H1 (cell line): ENCODE data around the gene RALGAPA2. TPM values are rescaled to one million over a fixed set of nuclear protein-coding genes. Genes with fewer than 3 reads are reported as not detected.
A peak's percentile ranks its signal among the peaks of the same experiment; 100 is the strongest.

Experiments used
- CTCF ChIA-PET: fragments of 300-600 bp; sonication (Branson Sonifier 250); formaldehyde crosslinking; loops from one replicate; lab custom pipeline; 2021; ENCODE audit not compliant: partially characterized antibody; lab: Charles Lee
- POLR2A ChIA-PET: fragments of 300-600 bp; sonication (Branson Sonifier 250); formaldehyde crosslinking; loops from one replicate; lab custom pipeline; 2021; ENCODE audit warnings: inconsistent platforms; ENCODE audit not compliant: partially characterized antibody; lab: Charles Lee
- DNase-seq, 2 experiments: peaks; one replicate each; pipeline versions ENCODE4 v3.0.0 to v3.0.0-alpha.2; 2010 to 2022; ENCODE audit warnings: low spot score in 2 of 2, low read depth in 1 of 2, mixed read lengths in 1 of 2
- FAIRE-seq: peaks from 2 replicates; lab custom pipeline; 2011; peaks lifted over from hg19 to GRCh38; lab: Jason Lieb, UNC
- H2AFZ ChIP-seq: 2 replicates; pipeline ENCODE4 v1.8.1; 2012; ENCODE audit warnings: low read length, inconsistent platforms
- H2AK5ac ChIP-seq: 2 replicates; pipeline ENCODE4 v1.6.1; 2013; ENCODE audit warnings: low read depth, low read length
- H2BK120ac ChIP-seq: replicated peaks from 2 replicates; pipeline ENCODE3; 2013; ENCODE audit warnings: low read depth, low read length, inconsistent platforms
- H2BK12ac ChIP-seq: 2 replicates; pipeline ENCODE4 v1.6.1; 2013; ENCODE audit warnings: low read depth, low read length
- H2BK15ac ChIP-seq: 2 replicates; pipeline ENCODE4 v1.6.1; 2013; ENCODE audit warnings: low read length
- H2BK20ac ChIP-seq: 2 replicates; pipeline ENCODE4 v1.6.1; 2013; ENCODE audit warnings: low read length
- H2BK5ac ChIP-seq: 2 replicates; pipeline ENCODE4 v1.6.1; 2013; ENCODE audit warnings: low read depth, low read length
- H3K14ac ChIP-seq: 2 replicates; pipeline ENCODE4 v1.6.1; 2013; ENCODE audit warnings: inconsistent platforms; ENCODE audit not compliant: insufficient read length
- H3K18ac ChIP-seq: 2 replicates; pipeline ENCODE4 v1.6.1; 2013; ENCODE audit warnings: low read length; ENCODE audit errors: extremely low read depth
- H3K23ac ChIP-seq: 2 replicates; pipeline ENCODE4 v1.6.1; 2013; ENCODE audit warnings: inconsistent platforms; ENCODE audit not compliant: insufficient read length
- H3K23me2 ChIP-seq: 2 replicates; pipeline ENCODE4 v1.6.1; 2013; ENCODE audit warnings: low read depth, low read length
- H3K27ac ChIP-seq: 2 replicates; pipeline ENCODE4 v1.6.1; 2011; ENCODE audit warnings: low read depth, low read length, inconsistent platforms
- H3K27me3 ChIP-seq, 4 experiments: replicated peaks in 1 of 4; 1 replicate in 1 of 4; 2 replicates in 3 of 4; pipeline versions ENCODE4 v1.6.1 to v1.8.1; 2011 to 2013; ENCODE audit warnings: low read length in 3 of 4, mild to moderate bottlenecking in 3 of 4, inconsistent platforms in 2 of 4, mixed read lengths in 2 of 4, moderate library complexity in 1 of 4; ENCODE audit not compliant: control insufficient read depth in 3 of 4, insufficient read depth in 3 of 4; ENCODE audit errors: extremely low read depth in 1 of 4
- H3K36me3 ChIP-seq, 4 experiments: 2 replicates each; pipeline versions ENCODE4 v1.6.1 to v1.8.1; 2011 to 2013; ENCODE audit warnings: mild to moderate bottlenecking in 4 of 4, low read length in 3 of 4, moderate library complexity in 2 of 4, control low read depth in 1 of 4, inconsistent platforms in 1 of 4; ENCODE audit not compliant: insufficient read depth in 4 of 4, control insufficient read depth in 2 of 4
- H3K4ac ChIP-seq: replicated peaks from 2 replicates; pipeline ENCODE3; 2013; ENCODE audit warnings: low read length, low read depth, mixed read lengths, inconsistent platforms; ENCODE audit not compliant: insufficient read length
- H3K4me1 ChIP-seq, 4 experiments: replicated peaks in 1 of 4; 1 replicate in 1 of 4; 2 replicates in 3 of 4; pipeline versions ENCODE4 v1.6.1 to v1.8.1; 2011 to 2013; ENCODE audit warnings: low read length in 3 of 4, inconsistent platforms in 2 of 4, mixed read lengths in 1 of 4; ENCODE audit not compliant: insufficient read depth in 4 of 4, control insufficient read depth in 3 of 4
- H3K4me2 ChIP-seq, 2 experiments: 2 replicates each; pipeline versions ENCODE4 v1.6.1 to v1.8.1; 2011 to 2013; ENCODE audit warnings: low read depth in 2 of 2, low read length in 2 of 2, control low read depth in 1 of 2, inconsistent platforms in 1 of 2, mild to moderate bottlenecking in 1 of 2; ENCODE audit not compliant: insufficient read depth in 1 of 2
- H3K4me3 ChIP-seq, 4 experiments: fragments of 200-600, 300-600 bp in 1 of 4; sonication (generic), shearing (Covaris generic), sonication (Bioruptor Twin) in 1 of 4; 2 replicates each; pipeline versions ENCODE4 v1.5.1 to v1.8.1; 2011 to 2016; ENCODE audit warnings: low read length in 4 of 4, low read depth in 3 of 4, control low read depth in 2 of 4, inconsistent platforms in 2 of 4, mild to moderate bottlenecking in 2 of 4, mixed read lengths in 1 of 4, moderate library complexity in 1 of 4; ENCODE audit not compliant: insufficient read depth in 2 of 4; ENCODE audit errors: extremely low read depth in 1 of 4
- H3K56ac ChIP-seq: replicated peaks from 2 replicates; pipeline ENCODE3; 2013; ENCODE audit warnings: low read depth, mild to moderate bottlenecking, mixed read lengths, low read length, inconsistent platforms; ENCODE audit not compliant: insufficient read length
- H3K79me1 ChIP-seq: 2 replicates; pipeline ENCODE4 v1.6.1; 2013; ENCODE audit warnings: low read depth, low read length, control low read depth
- H3K79me2 ChIP-seq, 2 experiments: 2 replicates each; pipeline versions ENCODE4 v1.6.1 to v1.8.1; 2012 to 2013; ENCODE audit warnings: low read length in 2 of 2, mild to moderate bottlenecking in 2 of 2, inconsistent platforms in 1 of 2; ENCODE audit not compliant: insufficient read depth in 2 of 2, control insufficient read depth in 1 of 2
- H3K9ac ChIP-seq, 4 experiments: replicated peaks in 1 of 4; 1 replicate in 1 of 4; 2 replicates in 3 of 4; pipeline versions ENCODE4 v1.6.1 to v1.8.1; 2011 to 2013; ENCODE audit warnings: low read depth in 3 of 4, low read length in 3 of 4, control low read depth in 2 of 4, mild to moderate bottlenecking in 2 of 4, moderate library complexity in 2 of 4, inconsistent platforms in 1 of 4; ENCODE audit errors: extremely low read depth in 1 of 4
- H3K9me3 ChIP-seq, 2 experiments: 2 replicates each; pipeline versions ENCODE4 v1.6.1 to v1.8.1; 2012 to 2013; ENCODE audit warnings: mild to moderate bottlenecking in 2 of 2, moderate library complexity in 2 of 2, control low read depth in 1 of 2, inconsistent platforms in 1 of 2, low read depth in 1 of 2, low read length in 1 of 2, mixed read lengths in 1 of 2; ENCODE audit not compliant: insufficient read depth in 2 of 2
- H4K20me1 ChIP-seq, 2 experiments: replicated peaks in 1 of 2; 2 replicates each; pipeline versions ENCODE3 to v1.8.1; 2011 to 2013; ENCODE audit warnings: inconsistent platforms in 2 of 2, low read length in 2 of 2, mild to moderate bottlenecking in 1 of 2; ENCODE audit not compliant: insufficient read depth in 2 of 2, control insufficient read depth in 1 of 2
- H4K5ac ChIP-seq: 2 replicates; pipeline ENCODE4 v1.6.1; 2013; ENCODE audit warnings: low read length, low read depth, mixed read lengths, inconsistent platforms; ENCODE audit not compliant: insufficient read length
- H4K8ac ChIP-seq: 2 replicates; pipeline ENCODE4 v1.8.0; 2013; ENCODE audit warnings: mild to moderate bottlenecking, moderate library complexity, low read length, inconsistent platforms; ENCODE audit not compliant: insufficient read depth; ENCODE audit errors: extremely low read depth
- H4K91ac ChIP-seq: replicated peaks from 2 replicates; pipeline ENCODE3; 2013; ENCODE audit warnings: low read length, mixed read lengths, inconsistent platforms; ENCODE audit not compliant: insufficient read length
- BCL11A ChIP-seq, 2 experiments: IDR thresholded peaks; one replicate each; pipeline ENCODE4 v1.6.1; 2011; ENCODE audit warnings: low read depth in 2 of 2, low read length in 2 of 2, mild to moderate bottlenecking in 2 of 2
- FOSL1 ChIP-seq: IDR thresholded peaks from 2 replicates; pipeline ENCODE4 v1.6.1; 2011; ENCODE audit warnings: mild to moderate bottlenecking, low read depth, low read length, moderate library complexity; ENCODE audit not compliant: insufficient read depth
- GABPA ChIP-seq: IDR thresholded peaks from 2 replicates; pipeline ENCODE4 v1.6.1; 2011; ENCODE audit warnings: mild to moderate bottlenecking, low read length, moderate library complexity, borderline replicate concordance; ENCODE audit not compliant: insufficient read depth
- KDM4A ChIP-seq: IDR thresholded peaks from one replicate; pipeline ENCODE4 v1.7.1; 2012; ENCODE audit warnings: low read depth, mild to moderate bottlenecking, moderate library complexity, low read length, inconsistent platforms; ENCODE audit not compliant: severe bottlenecking
- POLR2AphosphoS5 ChIP-seq: IDR thresholded peaks from 2 replicates; pipeline ENCODE4 v1.6.1; 2011; ENCODE audit warnings: low read depth, low read length
- RNF2 ChIP-seq: fragments of 200-900, 300-1000 bp; sonication (generic); IDR thresholded peaks from 2 replicates; pipeline ENCODE4 v1.7.1; 2016; ENCODE audit warnings: borderline replicate concordance, low read depth, mild to moderate bottlenecking, antibody characterized with exemption, low read length; ENCODE audit not compliant: poor library complexity, severe bottlenecking; ENCODE audit errors: missing control alignments
- SIN3A ChIP-seq, 2 experiments: IDR thresholded peaks in 1 of 2; conservative IDR thresholded peaks in 1 of 2; 2 replicates each; pipeline ENCODE4 v1.6.1; 2011 to 2012; ENCODE audit warnings: low read length in 2 of 2, improper control_type of control experiment in 1 of 2, low read depth in 1 of 2, mild to moderate bottlenecking in 1 of 2
- SIX5 ChIP-seq: IDR thresholded peaks from 2 replicates; pipeline ENCODE4 v1.6.1; 2011; ENCODE audit warnings: mild to moderate bottlenecking, low read depth, low read length
- SUZ12 ChIP-seq: fragments of 200-600 bp; sonication (generic); IDR thresholded peaks from 2 replicates; pipeline ENCODE4 v1.6.1; 2012; ENCODE audit warnings: mild to moderate bottlenecking, inconsistent platforms, low read length, moderate library complexity, mixed read lengths
- TCF12 ChIP-seq: IDR thresholded peaks from 2 replicates; pipeline ENCODE4 v1.6.1; 2011; ENCODE audit warnings: low read depth, mild to moderate bottlenecking, low read length
- WGBS, 2 experiments: shearing (Covaris generic) in 1 of 2; methylation state at CpG; one replicate each; pipeline versions ENCODE4 v1.1.6 to v1.1.7; 2013 to 2015; ENCODE audit warnings: low lambda C conversion rate in 2 of 2, mixed read lengths in 2 of 2, inconsistent platforms in 1 of 2, low coverage in 1 of 2, missing lambda C conversion rate in 1 of 2; ENCODE audit not compliant: insufficient replicate concordance in 2 of 2, insufficient coverage in 1 of 2, insufficient read length in 1 of 2; ENCODE audit errors: extremely low coverage in 1 of 2, missing lambda C conversion rate in 1 of 2; 5-methylcytosine and 5-hydroxymethylcytosine counted together
- polyA plus RNA-seq, 7 experiments: library from polyadenylated mRNA; depleted of rRNA in 3 of 7; stranded (reverse) in 5 of 7; unstranded in 2 of 7; fragments of >200 nt in 5 of 7; fragments of 200-250 nt in 2 of 7; gene quantifications; 1 replicate in 5 of 7; 2 replicates in 1 of 7; 4 replicates in 1 of 7; pipeline versions ENCODE4 v1.2.1 to v1.2.3, GENCODE V29; 2011 to 2013; ENCODE audit warnings: missing spikeins in 2 of 7, mixed read lengths in 2 of 7
- total RNA-seq: library from RNA; stranded (reverse); fragmentation: NEBNext Ultra II Directional; extraction: Animal tissue kit (Norgen Biotek cat#: 25700); gene quantifications from 2 replicates; pipeline ENCODE4 v1.2.1, GENCODE V29; 2021

The RALGAPA2 gene
- total and polyA plus RNA-seq, 2 of the 8 experiments (the other 6 are each of a cell fraction or from before 2014, with no cell fraction given) = 5.1 to 25.5 TPM

GRCh38 chr20:20363799-20364592 lies 348.4 kb downstream of the RALGAPA2 start:
- Histone ChIP-seq H3K4me3 (peak overlapping the region; percentile 31 to 71 (median 52)), H2BK5ac (peak overlapping the region; percentile 83; the same call in 1 of the 2 replicates), H3K27me3 (peaks cover 30 to 83% (median 62%) of the 10 kb centered on the region in 4 experiments), H3K9ac (peak overlapping the region in 2 of 4 experiments; percentile 38 to 49; a peak in 3 of 7 replicates), H3K79me1 (no peaks in the 10 kb centered on the region), H2BK12ac (peak overlapping the region; percentile 84), H4K5ac (no peak overlapping the region), H3K23me2 (peaks cover 32% of the 10 kb centered on the region; the same call in 1 of the 2 replicates), H2BK20ac (peak overlapping the region; percentile 90), H2AK5ac (no peak overlapping the region), H3K56ac (peak overlapping the region; percentile 10), H2AFZ (no peak overlapping the region), H3K14ac (no peak overlapping the region), H3K23ac (no peak overlapping the region), H3K18ac (peak overlapping the region; percentile 71), H2BK15ac (no peak overlapping the region), H3K9me3 (no peaks in the 10 kb centered on the region), H4K20me1 (peaks cover 0 to 3% of the 10 kb centered on the region in 2 experiments), H3K4ac (no peak overlapping the region), H2BK120ac (no peak overlapping the region), H3K4me1 (peaks cover 0 to 18% (median 7%) of the 10 kb centered on the region in 4 experiments; a peak in 5 of 7 replicates), H3K27ac (no peak overlapping the region), H3K36me3 (no peaks in the 10 kb centered on the region), H3K79me2 (no peaks in the 10 kb centered on the region), H4K91ac (peak overlapping the region; percentile 39), H4K8ac (peak overlapping the region; percentile 89; the same call in 1 of the 2 replicates), H3K4me2 (peak overlapping the region; percentile 84 to 86)
- peak in 1 of 2 experiments; percentile 84 for DNase-seq
- POLR2A ChIA-PET = interaction anchor here (1.3 kb wide), 1 partner anchor 9 kb away, joined by 3 read pairs; no protein-coding TSS in a partner anchor
- FAIRE-seq = no peak
- 0% methylated on average over 45 of the region's 70 CpGs; no CpG with 5 or more reads in 1 of the 2 experiments for WGBS, 2 experiments
- CTCF ChIA-PET = interaction anchor here (0.6 kb wide), 1 partner anchor 162 kb away, joined by 3 read pairs; no protein-coding TSS in a partner anchor
- TF ChIP-seq RNF2 (peak; percentile 36), KDM4A (peak; percentile 47), BCL11A (IDR thresholded peaks at IDR 0.05; ENCODE audit: low read depth in 2 of 2, low read length in 2 of 2) (no peak), SIX5 (no peak), GABPA (no peak), TCF12 (0 out of 2 replicates have a peak, but pooled peaks have one; percentile 6), SUZ12 (peak; percentile 18), SIN3A (conservative IDR thresholded peaks at IDR 0.05 in 1 of 2, IDR thresholded peaks at IDR 0.05 in 1 of 2; ENCODE audit: low read depth in 1 of 2, low read length in 2 of 2) (no peak), FOSL1 (no peak), POLR2AphosphoS5 (no peak; the same call in 1 of the 2 replicates)
